H9 (cell line): ENCODE results near the gene CUEDC1. TPM values are rescaled to one million over a fixed set of nuclear protein-coding genes. Genes with fewer than 3 reads are reported as not detected.

Experiments used
- DNase-seq: peaks from one replicate; pipeline ENCODE4 v3.0.0-alpha.2; 2017
- H2AFZ ChIP-seq: one replicate; pipeline ENCODE4 v1.6.1; 2013; ENCODE audit warnings: mild to moderate bottlenecking, low read length, control low read depth, moderate library complexity
- H2AK5ac ChIP-seq: 2 replicates; pipeline ENCODE4 v1.6.1; 2013; ENCODE audit warnings: low read length, control low read depth, mixed read lengths; ENCODE audit not compliant: insufficient read length
- H2BK120ac ChIP-seq: one replicate; pipeline ENCODE4 v1.6.1; 2013; ENCODE audit warnings: low read depth, mild to moderate bottlenecking, low read length, control low read depth, inconsistent platforms; ENCODE audit not compliant: poor library complexity, severe bottlenecking
- H2BK12ac ChIP-seq: 2 replicates; pipeline ENCODE4 v1.6.1; 2013; ENCODE audit warnings: low read length, control low read depth, mixed read lengths, low read depth; ENCODE audit not compliant: insufficient read length
- H2BK15ac ChIP-seq: 2 replicates; pipeline ENCODE4 v1.6.1; 2013; ENCODE audit warnings: low read depth, low read length, control low read depth
- H2BK20ac ChIP-seq: one replicate; pipeline ENCODE4 v1.6.1; 2013; ENCODE audit warnings: low read depth, mild to moderate bottlenecking, low read length, control low read depth, inconsistent platforms; ENCODE audit not compliant: poor library complexity, severe bottlenecking
- H2BK5ac ChIP-seq: 2 replicates; pipeline ENCODE4 v1.6.1; 2013; ENCODE audit warnings: low read length, control low read depth, mixed read lengths; ENCODE audit not compliant: insufficient read length
- H3K14ac ChIP-seq: 2 replicates; pipeline ENCODE4 v1.6.1; 2013; ENCODE audit warnings: low read length, control low read depth; ENCODE audit not compliant: insufficient read depth
- H3K18ac ChIP-seq: 2 replicates; pipeline ENCODE4 v1.6.1; 2013; ENCODE audit warnings: low read depth, mild to moderate bottlenecking, mixed read lengths, low read length, control low read depth; ENCODE audit not compliant: insufficient read length
- H3K23ac ChIP-seq: 2 replicates; pipeline ENCODE4 v1.6.1; 2013; ENCODE audit warnings: low read length, control low read depth, mixed read lengths, low read depth; ENCODE audit not compliant: insufficient read length
- H3K23me2 ChIP-seq: 2 replicates; pipeline ENCODE4 v1.6.1; 2013; ENCODE audit warnings: low read depth, mild to moderate bottlenecking, mixed read lengths, low read length, control low read depth; ENCODE audit not compliant: insufficient read length, poor library complexity, severe bottlenecking
- H3K27ac ChIP-seq: 2 replicates; pipeline ENCODE4 v1.5.1; 2013; ENCODE audit warnings: low read length, control low read depth, mixed read lengths, low read depth; ENCODE audit not compliant: insufficient read length
- H3K27me3 ChIP-seq: 2 replicates; pipeline ENCODE4 v1.6.1; 2013; ENCODE audit warnings: low read length, control low read depth, inconsistent platforms; ENCODE audit not compliant: insufficient read depth
- H3K4ac ChIP-seq: 2 replicates; pipeline ENCODE4 v1.6.1; 2013; ENCODE audit warnings: low read depth, mild to moderate bottlenecking, control low read depth, inconsistent platforms, low read length, moderate library complexity
- H3K4me1 ChIP-seq: 2 replicates; pipeline ENCODE4 v1.6.1; 2013; ENCODE audit warnings: low read length, control low read depth, inconsistent platforms; ENCODE audit not compliant: insufficient read depth
- H3K4me2 ChIP-seq: 2 replicates; pipeline ENCODE4 v1.6.1; 2013; ENCODE audit warnings: low read length, control low read depth, mixed read lengths; ENCODE audit not compliant: insufficient read length, insufficient read depth
- H3K56ac ChIP-seq: 2 replicates; pipeline ENCODE4 v1.6.1; 2013; ENCODE audit warnings: low read depth, mild to moderate bottlenecking, mixed read lengths, low read length, control low read depth; ENCODE audit not compliant: insufficient read length
- H3K79me1 ChIP-seq: 2 replicates; pipeline ENCODE4 v1.6.1; 2013; ENCODE audit warnings: low read depth, mild to moderate bottlenecking, moderate library complexity, low read length, control low read depth, inconsistent platforms; ENCODE audit not compliant: insufficient read depth, poor library complexity, severe bottlenecking
- H3K79me2 ChIP-seq: 2 replicates; pipeline ENCODE4 v1.6.1; 2013; ENCODE audit warnings: low read length, control low read depth, inconsistent platforms; ENCODE audit not compliant: insufficient read depth
- H3K9ac ChIP-seq: 2 replicates; pipeline ENCODE4 v1.6.1; 2013; ENCODE audit warnings: low read length, control low read depth, mixed read lengths; ENCODE audit not compliant: insufficient read length; ENCODE audit errors: extremely low read depth
- H3K9me3 ChIP-seq: one replicate; pipeline ENCODE4 v1.6.1; 2013; ENCODE audit warnings: low read depth, low read length, inconsistent platforms; ENCODE audit not compliant: control insufficient read depth
- H3T11ph ChIP-seq: one replicate; pipeline ENCODE4 v1.6.1; 2013; ENCODE audit warnings: mild to moderate bottlenecking, low read length, control low read depth, inconsistent platforms
- H4K20me1 ChIP-seq: one replicate; pipeline ENCODE4 v1.6.1; 2013; ENCODE audit not compliant: control insufficient read depth, insufficient read length, insufficient read depth
- H4K5ac ChIP-seq: 2 replicates; pipeline ENCODE4 v1.6.1; 2013; ENCODE audit warnings: low read depth, mild to moderate bottlenecking, mixed read lengths, low read length, control low read depth; ENCODE audit not compliant: insufficient read length
- H4K8ac ChIP-seq: replicated peaks from 2 replicates; pipeline ENCODE4 v1.6.1; 2013; ENCODE audit warnings: low read length, control low read depth, mixed read lengths, low read depth; ENCODE audit not compliant: insufficient read length
- H4K91ac ChIP-seq: 2 replicates; pipeline ENCODE4 v1.6.1; 2013; ENCODE audit warnings: low read depth, mild to moderate bottlenecking, moderate library complexity, mixed read lengths, low read length, control low read depth; ENCODE audit not compliant: insufficient read length
- H3K27ac Mint-ChIP-seq, 3 experiments: 2 replicates in 2 of 3; 3 replicates in 1 of 3; pipeline ENCODE4 v1.8.0; 2020 to 2021; ENCODE audit warnings: mixed read lengths in 3 of 3, mild to moderate bottlenecking in 1 of 3, moderate library complexity in 1 of 3
- H3K27me3 Mint-ChIP-seq: 2 replicates; pipeline ENCODE4 v1.8.0; 2021; ENCODE audit warnings: low read depth, mild to moderate bottlenecking, moderate library complexity, mixed read lengths
- H3K36me3 Mint-ChIP-seq, 3 experiments: 2 replicates in 2 of 3; 3 replicates in 1 of 3; pipeline ENCODE4 v1.8.0; 2020 to 2021; ENCODE audit warnings: low read depth in 3 of 3, mixed read lengths in 3 of 3; ENCODE audit not compliant: insufficient read depth in 1 of 3
- H3K4me1 Mint-ChIP-seq, 2 experiments: 2 replicates each; pipeline ENCODE4 v1.8.0; 2020; ENCODE audit warnings: mixed read lengths in 2 of 2
- H3K4me3 Mint-ChIP-seq, 2 experiments: 2 replicates in 1 of 2; 3 replicates in 1 of 2; pipeline ENCODE4 v1.8.0; 2020 to 2021; ENCODE audit warnings: mild to moderate bottlenecking in 2 of 2, mixed read lengths in 2 of 2, moderate library complexity in 1 of 2
- H3K9me3 Mint-ChIP-seq, 2 experiments: 2 replicates in 1 of 2; 3 replicates in 1 of 2; pipeline ENCODE4 v1.8.0; 2020; ENCODE audit warnings: mild to moderate bottlenecking in 2 of 2, mixed read lengths in 2 of 2, moderate library complexity in 1 of 2
- WGBS: extraction: QIAGEN DNeasy Blood & Tissue Kit; methylation state at CpG from one replicate; pipeline ENCODE4 v1.1.7; 2013; ENCODE audit warnings: missing lambda C conversion rate, low lambda C conversion rate, mixed read lengths; ENCODE audit not compliant: insufficient read length; ENCODE audit errors: extremely low coverage; 5-methylcytosine and 5-hydroxymethylcytosine counted together
- total RNA-seq: library from RNA; stranded (reverse); gene quantifications from 2 replicates; pipeline ENCODE4 v1.2.1, GENCODE V29; 2021
- TF ChIP-seq, protein P1 (sequence below): fragments of 200-600 bp; sonication (generic); conservative IDR thresholded peaks from 3 replicates; pipeline ENCODE4 v1.8.0; 2021; ENCODE audit warnings: antibody characterized with exemption, mild to moderate bottlenecking

CUEDC1 gene
- total RNA-seq, 1 experiment from 2014 or later, result 7.3 TPM

DNA sequence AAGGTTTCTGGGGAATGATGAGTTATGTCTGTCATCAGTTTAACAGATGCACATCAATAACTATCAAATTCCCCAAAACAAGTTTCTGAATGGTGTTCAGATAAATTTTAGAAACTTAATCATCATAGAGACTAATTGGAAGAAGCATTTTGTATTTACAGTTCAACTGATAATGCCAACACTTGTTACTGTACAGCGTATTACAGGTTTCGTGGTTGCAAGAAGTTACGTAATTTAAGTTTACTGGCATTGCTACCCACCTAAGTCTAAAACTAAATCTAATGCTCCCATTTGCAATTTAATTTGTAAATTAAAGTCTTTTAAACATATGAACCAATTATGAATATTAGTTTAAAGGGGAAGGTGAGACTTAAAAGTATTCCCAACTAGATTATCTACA is 48.8 kb upstream of the CUEDC1 start:
- no peak overlapping the region for H2BK120ac ChIP-seq
- no peak overlapping the region for H2AK5ac ChIP-seq
- no peaks in the 10 kb centered on the region for H3K27me3 ChIP-seq
- H3K56ac ChIP-seq, result no peak overlapping the region
- H4K20me1 ChIP-seq, result no peaks in the 10 kb centered on the region
- no peaks in the 10 kb centered on the region for H3K9me3 ChIP-seq
- no peak overlapping the region for H4K91ac ChIP-seq
- no peak overlapping the region for H3K4me2 ChIP-seq
- no peak overlapping the region for H3K4ac ChIP-seq
- peaks cover 45 to 76% (median 63%) of the 10 kb centered on the region in 3 experiments for H3K36me3 Mint-ChIP-seq
- no peak overlapping the region for H2AFZ ChIP-seq
- H3K79me1 ChIP-seq, result no peaks in the 10 kb centered on the region
- H4K8ac ChIP-seq, result no peak overlapping the region
- no CpG with 5 or more reads among the region's 3 CpGs for WGBS
- peaks cover 3 to 9% of the 10 kb centered on the region in 2 experiments; a peak in 2 of 5 replicates for H3K9me3 Mint-ChIP-seq
- H3K27ac ChIP-seq, result no peak overlapping the region
- no peak overlapping the region for H2BK5ac ChIP-seq
- H3K4me3 Mint-ChIP-seq, result peak overlapping the region; percentile 47 to 71
- H3K27me3 Mint-ChIP-seq, result peaks cover 3% of the 10 kb centered on the region; the same call in 1 of the 2 replicates
- no peak overlapping the region for H3K14ac ChIP-seq
- H3K23me2 ChIP-seq, result peaks cover 9% of the 10 kb centered on the region
- no peak overlapping the region for H2BK12ac ChIP-seq
- no peak overlapping the region for H3K18ac ChIP-seq
- peak overlapping the region in 1 of 3 experiments; percentile 64; a peak in 2 of 7 replicates for H3K27ac Mint-ChIP-seq
- no peak overlapping the region for H3K23ac ChIP-seq
- peaks cover 30 to 43% of the 10 kb centered on the region in 2 experiments for H3K4me1 Mint-ChIP-seq
- TF ChIP-seq, protein P1, sequence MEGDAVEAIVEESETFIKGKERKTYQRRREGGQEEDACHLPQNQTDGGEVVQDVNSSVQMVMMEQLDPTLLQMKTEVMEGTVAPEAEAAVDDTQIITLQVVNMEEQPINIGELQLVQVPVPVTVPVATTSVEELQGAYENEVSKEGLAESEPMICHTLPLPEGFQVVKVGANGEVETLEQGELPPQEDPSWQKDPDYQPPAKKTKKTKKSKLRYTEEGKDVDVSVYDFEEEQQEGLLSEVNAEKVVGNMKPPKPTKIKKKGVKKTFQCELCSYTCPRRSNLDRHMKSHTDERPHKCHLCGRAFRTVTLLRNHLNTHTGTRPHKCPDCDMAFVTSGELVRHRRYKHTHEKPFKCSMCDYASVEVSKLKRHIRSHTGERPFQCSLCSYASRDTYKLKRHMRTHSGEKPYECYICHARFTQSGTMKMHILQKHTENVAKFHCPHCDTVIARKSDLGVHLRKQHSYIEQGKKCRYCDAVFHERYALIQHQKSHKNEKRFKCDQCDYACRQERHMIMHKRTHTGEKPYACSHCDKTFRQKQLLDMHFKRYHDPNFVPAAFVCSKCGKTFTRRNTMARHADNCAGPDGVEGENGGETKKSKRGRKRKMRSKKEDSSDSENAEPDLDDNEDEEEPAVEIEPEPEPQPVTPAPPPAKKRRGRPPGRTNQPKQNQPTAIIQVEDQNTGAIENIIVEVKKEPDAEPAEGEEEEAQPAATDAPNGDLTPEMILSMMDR, result no peak
- no peak for DNase-seq
- no peak overlapping the region for H3T11ph ChIP-seq
- H4K5ac ChIP-seq, result no peak overlapping the region
- peaks cover 3% of the 10 kb centered on the region; the same call in 1 of the 2 replicates for H3K4me1 ChIP-seq
- H3K79me2 ChIP-seq, result peaks cover 22% of the 10 kb centered on the region
- no peak overlapping the region for H3K9ac ChIP-seq
- H2BK20ac ChIP-seq, result no peak overlapping the region
- no peak overlapping the region for H2BK15ac ChIP-seq
